ENCODE data around the gene BORA. TPM values are rescaled to one million over a fixed set of nuclear protein-coding genes. Genes with fewer than 3 reads are reported as not detected.
"Not testable (repeated sequence)": the region's sequence is repeated elsewhere in the genome, so short reads cannot be mapped to it uniquely, and the experiment has no call there.

BORA gene
- polyA plus RNA-seq, 10 donors: 2.8 to 7.1 (median 4.6) TPM

- no peak for DNase-seq
Measured at GRCh38 chr13:72760189-72760588, 32.5 kb downstream of the BORA start.

- DNase-seq: peak; percentile 6 to 28 (median 10)
Measured at GRCh38 chr13:72763411-72763810, 35.7 kb downstream of the BORA start.

GRCh38 chr13:72774019-72774418, 46.3 kb downstream of the BORA start:
- DNase-seq: no peak

GRCh38 chr13:72781451-72782439, 54.0 kb downstream of the BORA start, which contains the start of the genes DIS3 and PIBF1:
Gene DIS3, minus strand, starts transcription at chr13:72781900. Its CDS starts 68 bp downstream, at chr13:72781832.
Gene PIBF1, plus strand, starts transcription at chr13:72782133. Its CDS starts 1,337 bp downstream, at chr13:72783470.
- DNase-seq: peak; percentile 98 to 99 (median 99)

- DNase-seq: peak; percentile 4 to 45 (median 10)
Measured at GRCh38 chr13:72782717-72783116, 55.0 kb downstream of the BORA start.

- DNase-seq: not testable (repeated sequence)
Measured at GRCh38 chr13:72784679-72785078, 57.0 kb downstream of the BORA start.

- no peak for DNase-seq
Measured at GRCh38 chr13:72788831-72789230, 61.1 kb downstream of the BORA start.

- no peak for DNase-seq
Measured at GRCh38 chr13:72792640-72793039, 64.9 kb downstream of the BORA start.

- no peak for DNase-seq
Measured at GRCh38 chr13:72798817-72799216, 71.1 kb downstream of the BORA start.

GRCh38 chr13:72804301-72804700, 76.6 kb downstream of the BORA start:
- DNase-seq: no peak

Other genes starting within 250 kb of the BORA start
- 10 to 100 TPM; 25.5 to 35.0 (median 28.9) TPM for gene MZT1, start 294 bp upstream of the BORA start, polyA plus RNA-seq (ENCODE audit: insufficient read length in 10 of 10)
- gene DIS3, start 54.0 kb downstream of the BORA start, polyA plus RNA-seq (ENCODE audit: insufficient read length in 10 of 10): 10 to 100 TPM; 16.0 to 23.3 (median 20.3) TPM
- gene PIBF1, start 54.2 kb downstream of the BORA start, polyA plus RNA-seq (ENCODE audit: insufficient read length in 10 of 10): 10 to 100 TPM; 20.5 to 29.9 (median 25.0) TPM